Upper lobe of right lung (tissue), 1 donor: ENCODE data around the gene FBXO9. TPM values are rescaled to one million over a fixed set of nuclear protein-coding genes. Genes with fewer than 3 reads are reported as not detected.

Experiments used
- ATAC-seq: fragments of 200-7000 bp; cut with Tn5 transposase; one replicate; pipeline ENCODE4 v1.9.1; 2020; ENCODE audit warnings: mild to moderate bottlenecking, moderate library complexity
- DNase-seq: peaks from one replicate; pipeline ENCODE4 v3.0.0-alpha.2; 2020
- H3K27ac ChIP-seq: fragments of 200-600 bp; one replicate; pipeline ENCODE4 v1.8.0; 2022
- H3K27me3 ChIP-seq: fragments of 200-600 bp; one replicate; pipeline ENCODE4 v1.8.0; 2022; ENCODE audit warnings: mild to moderate bottlenecking
- H3K36me3 ChIP-seq: fragments of 200-600 bp; one replicate; pipeline ENCODE4 v1.8.0; 2022
- H3K4me1 ChIP-seq: fragments of 200-600 bp; one replicate; pipeline ENCODE4 v1.8.0; 2022
- H3K4me3 ChIP-seq: fragments of 200-600 bp; one replicate; pipeline ENCODE4 v1.8.0; 2022; ENCODE audit warnings: mild to moderate bottlenecking
- H3K9me3 ChIP-seq: fragments of 200-600 bp; one replicate; pipeline ENCODE4 v1.8.0; 2022
- CTCF ChIP-seq: fragments of 200-600 bp; IDR thresholded peaks from one replicate; pipeline ENCODE4 v1.8.0; 2022; ENCODE audit warnings: antibody characterized with exemption
- intact Hi-C: fragments of 100-400 bp; cut with DNase I; formaldehyde crosslinking; loops from one replicate; pipeline ENCODE4 v1.11.0; 2022
- total RNA-seq: library from RNA; stranded (reverse); fragmentation: NEBNext Ultra II Directional; extraction: Animal tissue kit (Norgen Biotek cat#: 25700); gene quantifications from one replicate; pipeline ENCODE4 v1.2.1, GENCODE V29; 2021
- donor health status: DM: no; HTN: yes; CAD: no; lungs with severe emphysema.

FBXO9 gene
- total RNA-seq, 1 donor from 2014 or later: 101 TPM

- no peak for TF ChIP-seq CTCF
- peaks cover 100% of the 10 kb centered on the region for H3K36me3 ChIP-seq
- ATAC-seq: no peak
- DNase-seq: no peak
- H3K27me3 ChIP-seq: no peaks in the 10 kb centered on the region
- H3K4me1 ChIP-seq: no peaks in the 10 kb centered on the region
- intact Hi-C loops: no loop called here
- H3K9me3 ChIP-seq: no peaks in the 10 kb centered on the region
- H3K4me3 ChIP-seq: no peak overlapping the region
- H3K27ac ChIP-seq: no peak overlapping the region
These were observed 15.6 kb downstream of the FBXO9 start for GRCh38 chr6:53080813-53081212.

- no peak for TF ChIP-seq CTCF
- Histone ChIP-seq H3K9me3 (no peaks in the 10 kb centered on the region), H3K27me3 (no peaks in the 10 kb centered on the region), H3K4me1 (no peaks in the 10 kb centered on the region), H3K4me3 (no peak overlapping the region), H3K27ac (no peak overlapping the region), H3K36me3 (peaks cover 97% of the 10 kb centered on the region)
- intact Hi-C loops: no loop called here
- no peak for DNase-seq
- no peak for ATAC-seq
These were observed 21.1 kb downstream of the FBXO9 start for GRCh38 chr6:53086302-53086701.

GRCh38 chr6:53089948-53090347 is 24.7 kb downstream of the FBXO9 start:
- TF ChIP-seq CTCF: no peak
- Histone ChIP-seq H3K9me3 (no peaks in the 10 kb centered on the region), H3K36me3 (peaks cover 97% of the 10 kb centered on the region), H3K27me3 (no peaks in the 10 kb centered on the region), H3K4me3 (no peak overlapping the region), H3K27ac (no peak overlapping the region), H3K4me1 (no peaks in the 10 kb centered on the region)
- no peak for DNase-seq
- ATAC-seq: no peak
- intact Hi-C loops: no loop called here

GRCh38 chr6:53090576-53090975 is 25.4 kb downstream of the FBXO9 start:
- no peaks in the 10 kb centered on the region for H3K4me1 ChIP-seq
- ATAC-seq (no peak), DNase-seq (no peak)
- H3K4me3 ChIP-seq: no peak overlapping the region
- H3K27ac ChIP-seq: no peak overlapping the region
- H3K36me3 ChIP-seq: peaks cover 97% of the 10 kb centered on the region
- H3K9me3 ChIP-seq: no peaks in the 10 kb centered on the region
- no peak for TF ChIP-seq CTCF
- H3K27me3 ChIP-seq: no peaks in the 10 kb centered on the region
- intact Hi-C loops: no loop called here

GRCh38 chr6:53095270-53095669 is 30.1 kb downstream of the FBXO9 start:
- TF ChIP-seq CTCF: no peak
- H3K4me3 ChIP-seq: no peak overlapping the region
- H3K9me3 ChIP-seq: no peaks in the 10 kb centered on the region
- no peak for DNase-seq
- no peak for ATAC-seq
- no peaks in the 10 kb centered on the region for H3K27me3 ChIP-seq
- H3K27ac ChIP-seq: no peak overlapping the region
- intact Hi-C loops: no loop called here
- H3K36me3 ChIP-seq: peaks cover 99% of the 10 kb centered on the region
- H3K4me1 ChIP-seq: no peaks in the 10 kb centered on the region

GRCh38 chr6:53095716-53096115 is 30.5 kb downstream of the FBXO9 start:
- ATAC-seq: no peak
- no peak overlapping the region for H3K4me3 ChIP-seq
- no peak overlapping the region for H3K27ac ChIP-seq
- H3K4me1 ChIP-seq: no peaks in the 10 kb centered on the region
- H3K36me3 ChIP-seq: peaks cover 100% of the 10 kb centered on the region
- no peaks in the 10 kb centered on the region for H3K9me3 ChIP-seq
- H3K27me3 ChIP-seq: no peaks in the 10 kb centered on the region
- DNase-seq: no peak
- intact Hi-C loops: no loop called here
- TF ChIP-seq CTCF: no peak
